ENCODE data around the gene TKFC.

TKFC gene

GRCh38 chr11:61327669-61328071 lies 5.4 kb upstream of the TKFC start:
- Histone ChIP-seq H3K4me3 (replicated peaks; ENCODE audit: low read depth, low read length) (no peak overlapping the region), H3K27me3 (replicated peaks; ENCODE audit: control insufficient read depth, insufficient read depth, low read length) (no peaks in the 10 kb centered on the region), H3K36me3 (ENCODE audit: control insufficient read depth, insufficient read depth, low read length) (peaks cover 28% of the 10 kb centered on the region)
- no peak for TF ChIP-seq CTCF (IDR thresholded peaks at IDR 0.05; ENCODE audit: insufficient read depth, low read length, poor library complexity, severe bottlenecking)
- no peak for DNase-seq (ENCODE audit: extremely low read depth, insufficient read length)

GRCh38 chr11:61328351-61328750 lies 4.7 kb upstream of the TKFC start:
- H3K27me3 ChIP-seq (replicated peaks; ENCODE audit: control insufficient read depth, insufficient read depth, low read length) = no peaks in the 10 kb centered on the region
- no peak for TF ChIP-seq CTCF (IDR thresholded peaks at IDR 0.05; ENCODE audit: insufficient read depth, low read length, poor library complexity, severe bottlenecking)
- DNase-seq (ENCODE audit: extremely low read depth, insufficient read length) = no peak
- peaks cover 25% of the 10 kb centered on the region for H3K36me3 ChIP-seq (ENCODE audit: control insufficient read depth, insufficient read depth, low read length)
- no peak overlapping the region for H3K4me3 ChIP-seq (replicated peaks; ENCODE audit: low read depth, low read length)

- DNase-seq (ENCODE audit: extremely low read depth, insufficient read length) = no peak
- H3K27me3 ChIP-seq (replicated peaks; ENCODE audit: control insufficient read depth, insufficient read depth, low read length) = no peaks in the 10 kb centered on the region
- no peak for TF ChIP-seq CTCF (IDR thresholded peaks at IDR 0.05; ENCODE audit: insufficient read depth, low read length, poor library complexity, severe bottlenecking)
- no peak overlapping the region for H3K4me3 ChIP-seq (replicated peaks; ENCODE audit: low read depth, low read length)
- peaks cover 22% of the 10 kb centered on the region for H3K36me3 ChIP-seq (ENCODE audit: control insufficient read depth, insufficient read depth, low read length)
These were observed 3.2 kb upstream of the TKFC start for GRCh38 chr11:61329871-61330270.

- Histone ChIP-seq H3K36me3 (ENCODE audit: control insufficient read depth, insufficient read depth, low read length) (peaks cover 15% of the 10 kb centered on the region), H3K4me3 (replicated peaks; ENCODE audit: low read depth, low read length) (peak overlapping the region; percentile 99), H3K27me3 (replicated peaks; ENCODE audit: control insufficient read depth, insufficient read depth, low read length) (no peaks in the 10 kb centered on the region)
- no peak for DNase-seq (ENCODE audit: extremely low read depth, insufficient read length)
- no peak for TF ChIP-seq CTCF (IDR thresholded peaks at IDR 0.05; ENCODE audit: insufficient read depth, low read length, poor library complexity, severe bottlenecking)
These were observed 1.4 kb upstream of the TKFC start for GRCh38 chr11:61331651-61332050.

- no peak for TF ChIP-seq CTCF (IDR thresholded peaks at IDR 0.05; ENCODE audit: insufficient read depth, low read length, poor library complexity, severe bottlenecking)
- no peaks in the 10 kb centered on the region for H3K27me3 ChIP-seq (replicated peaks; ENCODE audit: control insufficient read depth, insufficient read depth, low read length)
- peaks cover 13% of the 10 kb centered on the region for H3K36me3 ChIP-seq (ENCODE audit: control insufficient read depth, insufficient read depth, low read length)
- DNase-seq (ENCODE audit: extremely low read depth, insufficient read length) = no peak
- peak overlapping the region; percentile 99 for H3K4me3 ChIP-seq (replicated peaks; ENCODE audit: low read depth, low read length)
These were observed 689 bp upstream of the TKFC start for GRCh38 chr11:61332281-61332796.

All from GM06990 (cell line).